Left lung (tissue), 10 donors: ENCODE results near the gene C2orf42. TPM values are rescaled to one million over a fixed set of nuclear protein-coding genes. Genes with fewer than 3 reads are reported as not detected.

Source experiments
- ATAC-seq: fragments of 200-7000 bp; cut with Tn5 transposase; one replicate; pipeline ENCODE4 v1.9.1; 2020; ENCODE audit warnings: moderate library complexity
- DNase-seq, 4 donors: peaks; one replicate each; pipeline ENCODE4 v3.0.0-alpha.2; 2013 to 2020
- H3K27ac ChIP-seq, 2 donors: fragments of 200-600 bp; sonication (generic) in 1 of 2; one replicate each; pipeline versions ENCODE4 v1.5.0 to v1.8.0; 2020 to 2021
- H3K27me3 ChIP-seq, 2 donors: fragments of 200-600 bp; sonication (generic) in 1 of 2; one replicate each; pipeline versions ENCODE4 v1.5.0 to v1.8.0; 2020 to 2021
- H3K36me3 ChIP-seq, 2 donors: fragments of 200-600 bp; sonication (generic) in 1 of 2; one replicate each; pipeline versions ENCODE4 v1.5.0 to v1.8.0; 2020 to 2021
- H3K4me1 ChIP-seq, 2 donors: fragments of 200-600 bp; one replicate each; pipeline ENCODE4 v1.8.0; 2021
- H3K4me3 ChIP-seq, 2 donors: fragments of 200-600 bp; sonication (generic) in 1 of 2; one replicate each; pipeline versions ENCODE4 v1.5.0 to v1.8.0; 2020 to 2021; ENCODE audit warnings: mild to moderate bottlenecking in 1 of 2
- H3K9me3 ChIP-seq, 2 donors: fragments of 200-600 bp; sonication (generic) in 1 of 2; one replicate each; pipeline versions ENCODE4 v1.5.0 to v1.8.0; 2020 to 2021
- intact Hi-C, 2 donors: fragments of 100-400 bp; cut with DNase I; formaldehyde crosslinking; loops; one replicate each; pipeline versions ENCODE4 v1.11.2 to v1.14.2; 2022
- polyA plus RNA-seq, 6 donors: library from polyadenylated mRNA; unstranded; fragments of 120-200 nt; gene quantifications; one replicate each; pipeline ENCODE4 v1.2.1, GENCODE V29; 2013; ENCODE audit not compliant: insufficient read length in 6 of 6
- total RNA-seq, 2 donors: library from RNA; stranded (reverse); fragmentation: NEBNext Ultra II Directional; extraction: Animal tissue kit (Norgen Biotek cat#: 25700); gene quantifications; one replicate each; pipeline ENCODE4 v1.2.1, GENCODE V29; 2021
- TF ChIP-seq, protein P1 (sequence below), 2 donors: fragments of 200-600 bp; sonication (generic) in 1 of 2; IDR thresholded peaks; one replicate each; pipeline versions ENCODE4 v1.5.0 to v1.8.0; 2021; ENCODE audit warnings: antibody characterized with exemption in 2 of 2
- donor health status: DM: no; HTN: yes; CAD: no.
- donor health status: DM: no; HTN: no; CAD: no.

The C2orf42 gene
- total and polyA plus RNA-seq, 8 donors, result 13.7 to 17.6 (median 15.5) TPM

DNA sequence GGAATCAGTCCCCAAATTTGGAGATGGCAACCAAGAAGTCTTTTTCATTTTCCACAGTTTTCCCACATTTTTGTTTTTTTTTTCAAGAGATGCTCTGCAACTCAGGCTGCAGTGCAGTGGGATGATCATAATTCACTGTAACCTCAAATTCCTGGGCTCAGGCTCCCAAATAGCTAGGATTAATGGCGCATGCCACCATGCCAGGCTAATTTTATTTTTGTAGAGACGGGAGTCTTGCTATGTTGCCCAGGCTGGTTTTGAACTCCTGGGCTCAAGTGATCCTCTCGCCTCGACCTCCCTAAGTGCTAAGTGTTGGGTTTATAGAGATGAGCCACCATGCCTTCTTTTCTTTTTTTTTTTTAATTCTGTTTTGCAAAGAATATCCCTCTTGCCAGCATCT is 68.3 kb downstream of the C2orf42 start:
- Histone ChIP-seq H3K27me3 (no peaks in the 10 kb centered on the region), H3K36me3 (no peaks in the 10 kb centered on the region), H3K4me3 (no peak overlapping the region), H3K27ac (peak overlapping the region in 1 of 2 donors; percentile 99), H3K9me3 (no peaks in the 10 kb centered on the region), H3K4me1 (peaks cover 4 to 68% of the 10 kb centered on the region in 2 donors)
- ATAC-seq (no peak), DNase-seq (peak in 1 of 4 donors; percentile 10)
- intact Hi-C loops, result loop anchor here in 1 of 2 donors (5.0 kb wide), 1 partner anchor 35 kb away; the partner anchor contains the start of gene PCBP1
- TF ChIP-seq, protein P1, sequence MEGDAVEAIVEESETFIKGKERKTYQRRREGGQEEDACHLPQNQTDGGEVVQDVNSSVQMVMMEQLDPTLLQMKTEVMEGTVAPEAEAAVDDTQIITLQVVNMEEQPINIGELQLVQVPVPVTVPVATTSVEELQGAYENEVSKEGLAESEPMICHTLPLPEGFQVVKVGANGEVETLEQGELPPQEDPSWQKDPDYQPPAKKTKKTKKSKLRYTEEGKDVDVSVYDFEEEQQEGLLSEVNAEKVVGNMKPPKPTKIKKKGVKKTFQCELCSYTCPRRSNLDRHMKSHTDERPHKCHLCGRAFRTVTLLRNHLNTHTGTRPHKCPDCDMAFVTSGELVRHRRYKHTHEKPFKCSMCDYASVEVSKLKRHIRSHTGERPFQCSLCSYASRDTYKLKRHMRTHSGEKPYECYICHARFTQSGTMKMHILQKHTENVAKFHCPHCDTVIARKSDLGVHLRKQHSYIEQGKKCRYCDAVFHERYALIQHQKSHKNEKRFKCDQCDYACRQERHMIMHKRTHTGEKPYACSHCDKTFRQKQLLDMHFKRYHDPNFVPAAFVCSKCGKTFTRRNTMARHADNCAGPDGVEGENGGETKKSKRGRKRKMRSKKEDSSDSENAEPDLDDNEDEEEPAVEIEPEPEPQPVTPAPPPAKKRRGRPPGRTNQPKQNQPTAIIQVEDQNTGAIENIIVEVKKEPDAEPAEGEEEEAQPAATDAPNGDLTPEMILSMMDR (IDR thresholded peaks at IDR 0.05), result no peak

DNA sequence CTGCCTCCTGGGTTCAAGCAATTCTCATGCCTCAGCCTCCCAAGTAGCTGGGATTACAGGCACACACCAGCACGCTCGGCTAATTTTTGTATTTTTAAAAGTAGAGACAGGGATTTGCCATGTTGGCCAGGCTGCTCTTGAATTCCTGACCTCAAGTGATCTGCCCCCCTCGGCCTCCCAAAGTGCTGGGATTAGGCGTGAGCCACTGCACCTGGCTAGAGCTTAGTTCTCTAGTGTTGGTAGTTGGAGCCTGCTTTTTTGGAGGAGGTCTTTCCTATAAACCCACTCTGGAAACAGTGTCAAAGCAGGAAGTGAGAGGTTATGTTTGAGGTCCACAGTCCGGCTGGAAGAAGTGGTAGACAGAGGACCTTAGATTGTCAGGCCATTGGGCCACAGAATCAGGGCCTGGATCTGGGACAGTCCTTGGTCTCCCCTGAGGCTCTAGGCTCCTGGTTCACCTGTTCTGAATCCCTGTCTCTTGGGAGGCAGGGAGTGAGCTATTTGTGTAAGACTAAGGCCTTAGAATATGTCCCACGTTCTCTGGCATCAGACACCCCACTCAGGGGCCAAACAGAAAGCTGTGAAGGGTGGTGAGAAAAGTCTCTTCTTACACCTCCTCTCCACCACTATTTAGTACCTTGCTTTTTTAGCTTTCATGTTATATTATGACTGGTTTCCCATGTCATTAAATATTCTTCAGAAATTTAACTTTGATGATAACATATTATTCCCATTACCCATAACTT is 69.0 kb downstream of the C2orf42 start:
- intact Hi-C loops, result loop anchor here in 1 of 2 donors (5.0 kb wide), 1 partner anchor 34 kb away; the partner anchor contains the start of gene PCBP1
- H3K27me3 ChIP-seq, result no peaks in the 10 kb centered on the region
- TF ChIP-seq, protein P1 (IDR thresholded peaks at IDR 0.05), result no peak
- peak overlapping the region in 1 of 2 donors; percentile 99 for H3K27ac ChIP-seq
- DNase-seq, result peak in 1 of 4 donors; percentile 21
- H3K9me3 ChIP-seq, result no peaks in the 10 kb centered on the region
- no peak for ATAC-seq
- H3K4me1 ChIP-seq, result peaks cover 4 to 68% of the 10 kb centered on the region in 2 donors
- no peak overlapping the region for H3K4me3 ChIP-seq
- no peaks in the 10 kb centered on the region for H3K36me3 ChIP-seq

GRCh38 chr2:70118798-70119454 is 71.9 kb downstream of the C2orf42 start:
- ATAC-seq, result no peak
- TF ChIP-seq, protein P1 (IDR thresholded peaks at IDR 0.05), result no peak
- H3K9me3 ChIP-seq, result no peaks in the 10 kb centered on the region
- H3K4me3 ChIP-seq, result no peak overlapping the region
- DNase-seq, result peak in 1 of 4 donors; percentile 26
- peak overlapping the region in 1 of 2 donors; percentile 45 for H3K27ac ChIP-seq
- intact Hi-C loops, result no loop called here
- no peaks in the 10 kb centered on the region for H3K27me3 ChIP-seq
- no peaks in the 10 kb centered on the region for H3K36me3 ChIP-seq
- H3K4me1 ChIP-seq, result peaks cover 4 to 60% of the 10 kb centered on the region in 2 donors

DNA sequence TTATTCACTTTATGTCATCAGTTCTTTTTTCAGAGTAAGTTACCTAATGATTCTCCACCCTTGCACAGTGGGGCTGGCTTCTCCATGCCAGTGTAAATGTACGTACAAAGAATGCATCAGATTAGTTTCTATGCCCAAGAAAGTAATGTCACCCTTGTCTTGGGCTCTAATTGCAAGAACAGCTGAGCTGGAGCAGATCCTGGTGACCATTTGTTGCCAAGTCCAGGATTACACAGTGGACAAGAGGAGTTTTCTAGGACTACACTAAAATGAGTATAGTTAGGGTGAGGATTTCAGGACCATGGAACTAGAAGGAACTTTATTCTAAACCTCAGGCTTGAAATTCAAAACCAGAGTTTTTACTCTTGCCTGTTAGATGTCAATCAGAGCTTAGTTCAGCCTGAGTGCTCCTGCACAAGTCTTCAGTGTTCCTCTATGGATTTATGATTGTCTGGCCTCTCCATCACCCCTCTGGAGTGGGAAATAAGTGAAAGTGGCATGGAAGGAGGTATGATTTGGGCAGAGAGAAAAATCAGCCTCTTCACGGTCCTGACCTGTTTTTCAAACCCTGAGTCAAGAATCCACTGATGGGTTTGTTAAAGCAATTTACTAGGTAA is 73.8 kb downstream of the C2orf42 start:
- Histone ChIP-seq H3K27ac (no peak overlapping the region), H3K4me1 (peaks cover 0 to 42% of the 10 kb centered on the region in 2 donors), H3K9me3 (no peaks in the 10 kb centered on the region), H3K36me3 (no peaks in the 10 kb centered on the region), H3K4me3 (no peak overlapping the region), H3K27me3 (no peaks in the 10 kb centered on the region)
- TF ChIP-seq, protein P1 (IDR thresholded peaks at IDR 0.05), result no peak
- intact Hi-C loops, result no loop called here
- no peak for DNase-seq
- ATAC-seq, result no peak
